ENCODE measurements around the gene CRYBG1.

GRCh38 chr6:106387875-106388274, 27.4 kb downstream of the CRYBG1 start:
- no peak for TF ChIP-seq MYC (IDR thresholded peaks at IDR 0.05; ENCODE audit: low read depth, low read length)
- no peak for TF ChIP-seq CTCF (IDR thresholded peaks at IDR 0.05; ENCODE audit: low read depth, low read length)
- TF ChIP-seq POLR2A (IDR thresholded peaks at IDR 0.05; ENCODE audit: extremely low read depth, insufficient read length): no peak
